ENCODE measurements around the gene GABRA4. TPM values are rescaled to one million over a fixed set of nuclear protein-coding genes. Genes with fewer than 3 reads are reported as not detected.

Gene GABRA4
- total RNA-seq, 2 experiments from 2014 or later, result not detected

DNA sequence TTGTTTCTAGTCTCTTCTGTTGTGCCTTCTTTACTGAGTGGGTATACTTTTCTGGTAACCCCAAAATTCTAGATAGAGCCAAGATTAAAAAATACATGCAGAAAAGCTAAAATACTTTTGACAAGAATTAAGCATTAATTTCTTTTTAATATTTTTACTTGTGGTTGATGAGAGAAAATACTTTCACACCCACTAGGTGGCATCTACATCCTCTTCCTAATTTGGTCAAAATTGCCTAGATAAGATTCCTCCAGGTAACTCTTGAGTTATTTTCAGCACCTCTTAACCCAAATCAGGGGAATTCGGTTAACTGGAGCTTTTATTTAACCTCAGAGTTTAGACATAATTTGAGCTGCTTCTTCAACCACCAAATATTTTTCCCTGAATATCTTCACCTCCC, 55.9 kb downstream of the GABRA4 start:
- CTCF ChIA-PET, result no interaction called here
- Mint-ChIP-seq H3K4me3 (no peak overlapping the region), H3K9me3 (ENCODE audit: low read depth) (no peaks in the 10 kb centered on the region), H3K4me1 (no peaks in the 10 kb centered on the region), H3K36me3 (no peaks in the 10 kb centered on the region), H3K27me3 (peaks cover 2% of the 10 kb centered on the region), H3K27ac (no peak overlapping the region)
- DNase-seq, result no peak
- ATAC-seq, result no peak

DNA sequence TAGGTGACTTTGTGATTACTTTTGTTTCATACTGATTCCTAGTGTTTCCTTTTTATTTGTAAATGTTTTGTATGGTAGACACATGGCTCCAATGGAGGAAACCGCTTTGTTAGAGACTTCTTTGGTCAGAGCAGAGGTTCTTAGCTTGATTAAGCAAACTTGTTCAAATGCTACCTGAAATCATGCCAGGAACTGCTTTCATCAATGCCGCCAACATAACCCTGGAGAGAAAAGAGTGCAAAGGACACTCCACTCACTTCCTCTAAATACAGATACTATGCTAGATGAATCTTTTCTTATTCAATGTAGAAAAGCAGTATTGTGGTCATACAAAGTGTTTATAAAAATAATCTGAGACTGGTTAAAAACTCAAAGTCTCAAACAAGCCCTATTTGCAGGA, 58.7 kb downstream of the GABRA4 start:
- peaks cover 5% of the 10 kb centered on the region for H3K27me3 Mint-ChIP-seq
- CTCF ChIA-PET, result no interaction called here
- H3K9me3 Mint-ChIP-seq (ENCODE audit: low read depth), result no peaks in the 10 kb centered on the region
- H3K4me1 Mint-ChIP-seq, result no peaks in the 10 kb centered on the region
- H3K27ac Mint-ChIP-seq, result no peak overlapping the region
- H3K4me3 Mint-ChIP-seq, result no peak overlapping the region
- ATAC-seq, result no peak
- H3K36me3 Mint-ChIP-seq, result no peaks in the 10 kb centered on the region
- no peak for DNase-seq

- Mint-ChIP-seq H3K4me3 (no peak overlapping the region), H3K9me3 (ENCODE audit: low read depth) (no peaks in the 10 kb centered on the region), H3K27me3 (peaks cover 7% of the 10 kb centered on the region), H3K4me1 (no peaks in the 10 kb centered on the region), H3K27ac (no peak overlapping the region), H3K36me3 (no peaks in the 10 kb centered on the region)
- ATAC-seq (no peak), DNase-seq (no peak)
- CTCF ChIA-PET, result interaction anchor here (1.0 kb wide), 1 partner anchor 24 kb away, joined by 3 read pairs; no protein-coding TSS in a partner anchor
Measured at GRCh38 chr4:46933686-46934085, 59.7 kb downstream of the GABRA4 start.

DNA sequence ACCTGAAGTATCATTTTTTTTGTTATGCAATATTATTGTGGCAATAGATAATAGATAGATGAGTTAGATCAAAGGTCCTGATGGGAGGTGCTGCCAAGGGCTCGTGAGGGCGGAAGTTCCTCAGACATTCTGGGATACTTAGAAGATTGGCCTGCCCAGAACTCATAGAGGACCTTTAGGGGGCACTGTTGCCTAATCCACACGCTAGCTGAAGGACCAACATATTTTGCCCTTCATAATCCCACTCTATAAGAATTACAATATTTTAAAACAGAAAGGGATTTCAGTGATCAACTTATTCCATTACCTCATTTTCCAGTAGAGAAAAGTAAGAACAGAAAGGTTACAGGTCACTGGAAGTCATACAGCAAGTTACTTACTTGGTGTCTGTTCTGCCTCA, 61.4 kb downstream of the GABRA4 start:
- Mint-ChIP-seq H3K4me1 (no peaks in the 10 kb centered on the region), H3K27ac (no peak overlapping the region), H3K9me3 (ENCODE audit: low read depth) (no peaks in the 10 kb centered on the region), H3K27me3 (peaks cover 9% of the 10 kb centered on the region), H3K4me3 (no peak overlapping the region), H3K36me3 (no peaks in the 10 kb centered on the region)
- DNase-seq (no peak), ATAC-seq (peak; percentile 47)
- CTCF ChIA-PET, result interaction anchor here (1.0 to 1.6 kb wide), 3 partner anchors 9 to 191 kb away, joined by 3 to 5 read pairs (median 3); no protein-coding TSS in a partner anchor

DNA sequence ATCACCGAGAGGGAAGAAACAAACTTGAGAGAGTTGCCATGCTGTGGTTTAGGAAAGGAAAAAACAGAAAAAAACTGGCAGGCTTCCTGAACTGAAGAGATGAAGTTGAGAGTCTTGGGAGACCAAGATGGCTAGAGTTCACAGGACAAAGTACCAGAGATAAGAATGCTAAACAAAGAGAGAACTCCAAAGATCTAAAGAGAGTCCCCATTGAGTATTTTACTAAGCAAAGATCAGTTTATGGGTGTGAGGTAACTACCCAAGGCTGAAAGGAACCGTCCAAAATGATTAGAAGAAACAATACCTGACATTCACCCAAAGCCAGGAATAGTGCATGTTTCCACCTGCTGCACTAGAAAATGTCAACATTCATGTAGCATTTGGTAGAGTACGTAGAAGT, 62.5 kb downstream of the GABRA4 start:
- no peaks in the 10 kb centered on the region for H3K9me3 Mint-ChIP-seq (ENCODE audit: low read depth)
- H3K27ac Mint-ChIP-seq, result no peak overlapping the region
- no peak overlapping the region for H3K4me3 Mint-ChIP-seq
- no peak for ATAC-seq
- CTCF ChIA-PET, result interaction anchor here (1.0 to 1.6 kb wide), 2 partner anchors 9 to 192 kb away, joined by 3 to 5 read pairs; no protein-coding TSS in a partner anchor
- no peaks in the 10 kb centered on the region for H3K36me3 Mint-ChIP-seq
- DNase-seq, result no peak
- H3K27me3 Mint-ChIP-seq, result peaks cover 9% of the 10 kb centered on the region
- no peaks in the 10 kb centered on the region for H3K4me1 Mint-ChIP-seq

DNA sequence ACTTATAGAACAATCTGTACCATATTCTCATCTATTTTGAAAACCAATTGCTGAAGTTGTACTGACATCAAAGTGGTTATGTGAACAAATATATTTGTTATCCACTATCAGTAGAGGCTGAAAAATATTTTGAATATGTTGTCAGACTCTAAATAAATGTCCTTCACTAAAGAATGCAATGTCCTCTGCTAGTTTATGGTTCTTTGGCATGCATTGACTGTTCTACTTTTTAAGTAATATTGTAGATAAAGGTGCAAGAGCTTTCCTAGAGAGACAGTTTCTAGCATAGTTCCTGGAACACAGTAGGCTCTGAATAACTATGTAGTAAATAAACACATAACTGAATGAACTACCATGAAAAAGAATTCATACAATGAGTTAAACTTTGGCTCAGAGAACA, 66.2 kb downstream of the GABRA4 start:
- no peak overlapping the region for H3K4me3 Mint-ChIP-seq
- peaks cover 9% of the 10 kb centered on the region for H3K27me3 Mint-ChIP-seq
- H3K9me3 Mint-ChIP-seq (ENCODE audit: low read depth), result no peaks in the 10 kb centered on the region
- ATAC-seq (no peak), DNase-seq (no peak)
- H3K36me3 Mint-ChIP-seq, result no peaks in the 10 kb centered on the region
- no peaks in the 10 kb centered on the region for H3K4me1 Mint-ChIP-seq
- H3K27ac Mint-ChIP-seq, result no peak overlapping the region
- CTCF ChIA-PET, result no interaction called here

GRCh38 chr4:46924789-46925529, 68.4 kb downstream of the GABRA4 start:
- no peak for ATAC-seq
- peaks cover 6% of the 10 kb centered on the region for H3K27me3 Mint-ChIP-seq
- no peak for DNase-seq
- no peak overlapping the region for H3K27ac Mint-ChIP-seq
- no peaks in the 10 kb centered on the region for H3K36me3 Mint-ChIP-seq
- H3K4me3 Mint-ChIP-seq, result no peak overlapping the region
- H3K4me1 Mint-ChIP-seq, result no peaks in the 10 kb centered on the region
- CTCF ChIA-PET, result no interaction called here
- H3K9me3 Mint-ChIP-seq (ENCODE audit: low read depth), result no peaks in the 10 kb centered on the region

DNA sequence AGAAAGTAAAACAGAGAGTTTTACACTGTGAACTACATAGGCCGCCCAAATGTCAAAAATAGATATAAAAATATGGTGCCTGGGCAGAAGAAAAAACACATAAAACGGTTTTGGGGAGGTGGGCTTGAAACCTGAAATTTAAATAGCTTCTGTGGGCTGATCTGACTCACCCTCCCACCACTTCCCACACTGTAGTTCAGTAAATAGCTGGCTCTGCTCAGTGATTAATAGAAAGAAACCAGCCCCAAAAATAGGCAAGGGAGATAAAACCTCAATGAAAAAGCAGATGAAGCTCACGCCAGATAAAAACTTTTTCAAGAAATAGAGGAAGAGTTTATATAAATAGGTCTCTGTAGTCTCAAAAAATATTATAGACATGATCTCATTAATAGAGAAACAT, 71.2 kb downstream of the GABRA4 start:
- CTCF ChIA-PET, result interaction anchor here (1.0 kb wide), 1 partner anchor 10 kb away, joined by 5 read pairs; no protein-coding TSS in a partner anchor
- ATAC-seq (no peak), DNase-seq (no peak)
- no peak overlapping the region for H3K27ac Mint-ChIP-seq
- no peaks in the 10 kb centered on the region for H3K4me1 Mint-ChIP-seq
- no peaks in the 10 kb centered on the region for H3K9me3 Mint-ChIP-seq (ENCODE audit: low read depth)
- H3K4me3 Mint-ChIP-seq, result no peak overlapping the region
- H3K36me3 Mint-ChIP-seq, result no peaks in the 10 kb centered on the region
- no peaks in the 10 kb centered on the region for H3K27me3 Mint-ChIP-seq

GRCh38 chr4:46909078-46909477, 84.3 kb downstream of the GABRA4 start, which contains the start of gene COX7B2:
COX7B2 (minus strand) TSS chr4:46909245; CDS start chr4:46735192, 174,053 bp downstream.
- CTCF ChIA-PET, result no interaction called here
- no peak within 1 kb of the TSS for H3K4me3 Mint-ChIP-seq
- ATAC-seq, result no peak

DNA sequence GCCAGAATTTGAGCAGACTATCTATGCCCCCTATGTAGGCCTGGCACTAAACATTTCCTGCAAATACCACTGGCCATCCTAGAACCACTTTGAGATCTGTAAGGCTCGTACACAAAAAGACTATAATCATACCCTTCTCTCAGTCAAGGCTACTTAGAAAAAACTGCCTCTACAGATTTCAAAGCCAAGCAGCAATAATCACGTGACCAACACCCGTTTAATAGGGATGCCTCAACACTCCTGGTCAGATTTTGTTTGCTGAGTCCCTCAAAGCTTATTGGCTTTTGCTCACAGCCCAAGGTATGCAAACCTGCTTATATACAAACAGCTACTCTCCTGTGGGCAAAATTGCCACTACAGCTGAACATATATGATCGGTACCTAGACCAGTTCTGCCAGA, 85.2 kb downstream of the GABRA4 start:
- H3K9me3 Mint-ChIP-seq (ENCODE audit: low read depth), result no peaks in the 10 kb centered on the region
- no peaks in the 10 kb centered on the region for H3K36me3 Mint-ChIP-seq
- H3K4me3 Mint-ChIP-seq, result no peak overlapping the region
- DNase-seq (no peak), ATAC-seq (no peak)
- H3K4me1 Mint-ChIP-seq, result no peaks in the 10 kb centered on the region
- H3K27ac Mint-ChIP-seq, result no peak overlapping the region
- CTCF ChIA-PET, result no interaction called here
- H3K27me3 Mint-ChIP-seq, result no peaks in the 10 kb centered on the region

More at GRCh38 chr4:46909078-46909477, 84.3 kb downstream of the GABRA4 start, which contains the start of gene COX7B2:
- no peaks in the 10 kb centered on the region for H3K36me3 Mint-ChIP-seq
- DNase-seq, result no peak
- no peak within 1 kb of the TSS for H3K27ac Mint-ChIP-seq
- no peaks in the 10 kb centered on the region for H3K27me3 Mint-ChIP-seq
- no peaks in the 10 kb centered on the region for H3K4me1 Mint-ChIP-seq
- no peaks in the 10 kb centered on the region for H3K9me3 Mint-ChIP-seq (ENCODE audit: low read depth)

- ATAC-seq, result no peak
- CTCF ChIA-PET, result no interaction called here
- H3K4me1 Mint-ChIP-seq, result no peaks in the 10 kb centered on the region
- no peak overlapping the region for H3K27ac Mint-ChIP-seq
- H3K36me3 Mint-ChIP-seq, result no peaks in the 10 kb centered on the region
- H3K9me3 Mint-ChIP-seq (ENCODE audit: low read depth), result no peaks in the 10 kb centered on the region
- DNase-seq, result no peak
- H3K4me3 Mint-ChIP-seq, result no peak overlapping the region
- H3K27me3 Mint-ChIP-seq, result no peaks in the 10 kb centered on the region
Measured at GRCh38 chr4:46900082-46900481, 93.3 kb downstream of the GABRA4 start.

DNA sequence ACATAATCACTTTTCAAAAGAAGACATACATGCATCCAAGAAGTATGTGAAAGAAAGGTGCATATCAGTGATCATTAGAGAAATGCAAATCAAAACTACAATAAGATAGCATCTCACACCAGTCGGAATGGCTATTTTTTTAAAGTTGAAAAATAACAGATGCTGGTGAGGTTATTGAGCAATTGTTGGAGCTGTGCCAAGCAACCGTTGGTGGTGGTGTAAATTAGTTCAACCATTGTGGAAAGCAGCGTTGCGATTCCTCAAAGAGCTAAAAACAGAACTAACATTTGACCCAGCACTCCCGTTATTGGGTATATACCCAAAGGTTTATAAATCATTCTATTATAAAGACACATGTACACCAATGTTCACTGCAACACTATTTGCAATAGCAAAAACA, 98.6 kb downstream of the GABRA4 start:
- Mint-ChIP-seq H3K27ac (no peak overlapping the region), H3K4me3 (no peak overlapping the region), H3K4me1 (no peaks in the 10 kb centered on the region), H3K27me3 (no peaks in the 10 kb centered on the region), H3K9me3 (ENCODE audit: low read depth) (peaks cover 3% of the 10 kb centered on the region), H3K36me3 (no peaks in the 10 kb centered on the region)
- ATAC-seq (no peak), DNase-seq (no peak)
- CTCF ChIA-PET, result no interaction called here

GRCh38 chr4:46890056-46890455, 103.3 kb downstream of the GABRA4 start:
- no peak for DNase-seq
- no peak for ATAC-seq
- CTCF ChIA-PET, result interaction anchor here (0.7 kb wide), 1 partner anchor 878 kb away, joined by 3 read pairs; no protein-coding TSS in a partner anchor
- Mint-ChIP-seq H3K4me3 (no peak overlapping the region), H3K9me3 (ENCODE audit: low read depth) (peaks cover 3% of the 10 kb centered on the region), H3K27ac (no peak overlapping the region), H3K4me1 (no peaks in the 10 kb centered on the region), H3K36me3 (no peaks in the 10 kb centered on the region), H3K27me3 (peaks cover 5% of the 10 kb centered on the region)

DNA sequence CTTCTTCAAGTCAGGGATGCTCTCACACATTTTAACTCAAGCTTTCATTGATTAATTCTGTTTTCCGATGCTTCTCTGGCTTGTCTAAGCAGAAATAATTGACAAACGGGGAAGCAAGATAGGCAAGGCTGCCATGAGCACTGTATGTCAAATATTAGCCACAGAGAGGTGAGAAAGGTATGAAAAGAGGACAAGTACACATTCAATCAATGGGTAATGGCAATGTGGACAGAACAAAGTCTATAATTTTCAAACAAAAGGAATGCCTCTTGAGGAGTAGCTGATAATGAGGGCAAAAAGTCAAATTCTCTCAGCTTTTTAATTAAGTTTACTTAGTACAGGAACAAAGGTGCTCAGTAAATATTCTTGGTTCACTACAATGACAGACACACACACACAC, 104.0 kb downstream of the GABRA4 start:
- ATAC-seq, result no peak
- H3K4me1 Mint-ChIP-seq, result no peaks in the 10 kb centered on the region
- no peak overlapping the region for H3K4me3 Mint-ChIP-seq
- H3K27ac Mint-ChIP-seq, result no peak overlapping the region
- DNase-seq, result no peak
- CTCF ChIA-PET, result no interaction called here
- no peaks in the 10 kb centered on the region for H3K36me3 Mint-ChIP-seq
- peaks cover 3% of the 10 kb centered on the region for H3K9me3 Mint-ChIP-seq (ENCODE audit: low read depth)
- peaks cover 5% of the 10 kb centered on the region for H3K27me3 Mint-ChIP-seq

Data from activated CD8-positive, alpha-beta memory T cell treated with anti-CD3 and anti-CD28 coated beads, Interleukin-2, amount 10 ng/mL, durations not matched to agents 7 days and 5 days (primary cell).